T-helper 17 cell (primary cell): ENCODE data around the gene IL25. TPM values are rescaled to one million over a fixed set of nuclear protein-coding genes. Genes with fewer than 3 reads are reported as not detected.

ENCODE experiments used
- ATAC-seq: fragments of 150-1000 bp; cut with Tn5 transposase; 2 replicates; pipeline ENCODE4 v1.10.0; 2021; ENCODE audit warnings: mild to moderate bottlenecking, moderate library complexity
- DNase-seq, 3 donors: peaks; one replicate each; pipeline versions ENCODE4 v3.0.0 to v3.0.0-alpha.2; 2020 to 2021
- H3K9me3 ChIP-seq: one replicate; pipeline ENCODE4 v1.7.0; 2013; ENCODE audit warnings: low read length, mild to moderate bottlenecking; ENCODE audit not compliant: control insufficient read depth, poor library complexity, severe bottlenecking
- H3K27ac Mint-ChIP-seq: one replicate; pipeline ENCODE4 v1.8.0; 2022; ENCODE audit warnings: mild to moderate bottlenecking, moderate library complexity, mixed read lengths
- H3K27me3 Mint-ChIP-seq: one replicate; pipeline ENCODE4 v1.8.0; 2022; ENCODE audit warnings: mixed read lengths
- H3K36me3 Mint-ChIP-seq: one replicate; pipeline ENCODE4 v1.8.0; 2022; ENCODE audit warnings: low read depth, mixed read lengths
- H3K4me1 Mint-ChIP-seq: one replicate; pipeline ENCODE4 v1.8.0; 2022; ENCODE audit warnings: mild to moderate bottlenecking, mixed read lengths
- H3K4me3 Mint-ChIP-seq: one replicate; pipeline ENCODE4 v1.8.0; 2022; ENCODE audit warnings: mild to moderate bottlenecking, moderate library complexity, mixed read lengths
- total RNA-seq, 4 donors: library from RNA in 2 of 4; stranded (reverse) in 2 of 4; gene quantifications; one replicate each; pipeline ENCODE4 v1.2.3 and lab custom pipeline; 2022 to 2026

Gene IL25
- total RNA-seq, 2 donors from 2014 or later, result not detected

DNA sequence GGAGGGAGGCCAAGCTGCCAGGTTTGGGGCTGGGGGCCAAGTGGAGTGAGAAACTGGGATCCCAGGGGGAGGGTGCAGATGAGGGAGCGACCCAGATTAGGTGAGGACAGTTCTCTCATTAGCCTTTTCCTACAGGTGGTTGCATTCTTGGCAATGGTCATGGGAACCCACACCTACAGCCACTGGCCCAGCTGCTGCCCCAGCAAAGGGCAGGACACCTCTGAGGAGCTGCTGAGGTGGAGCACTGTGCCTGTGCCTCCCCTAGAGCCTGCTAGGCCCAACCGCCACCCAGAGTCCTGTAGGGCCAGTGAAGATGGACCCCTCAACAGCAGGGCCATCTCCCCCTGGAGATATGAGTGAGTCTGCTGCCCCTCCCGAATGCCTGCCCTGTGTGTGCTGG lies 432 bp downstream of the IL25 start:
- ATAC-seq (no peak), DNase-seq (no peak)
- Mint-ChIP-seq H3K4me1 (peaks cover 4% of the 10 kb centered on the region), H3K36me3 (peaks cover 6% of the 10 kb centered on the region), H3K27me3 (peaks cover 39% of the 10 kb centered on the region), H3K4me3 (no peak overlapping the region), H3K27ac (no peak overlapping the region)
- H3K9me3 ChIP-seq, result no peaks in the 10 kb centered on the region

DNA sequence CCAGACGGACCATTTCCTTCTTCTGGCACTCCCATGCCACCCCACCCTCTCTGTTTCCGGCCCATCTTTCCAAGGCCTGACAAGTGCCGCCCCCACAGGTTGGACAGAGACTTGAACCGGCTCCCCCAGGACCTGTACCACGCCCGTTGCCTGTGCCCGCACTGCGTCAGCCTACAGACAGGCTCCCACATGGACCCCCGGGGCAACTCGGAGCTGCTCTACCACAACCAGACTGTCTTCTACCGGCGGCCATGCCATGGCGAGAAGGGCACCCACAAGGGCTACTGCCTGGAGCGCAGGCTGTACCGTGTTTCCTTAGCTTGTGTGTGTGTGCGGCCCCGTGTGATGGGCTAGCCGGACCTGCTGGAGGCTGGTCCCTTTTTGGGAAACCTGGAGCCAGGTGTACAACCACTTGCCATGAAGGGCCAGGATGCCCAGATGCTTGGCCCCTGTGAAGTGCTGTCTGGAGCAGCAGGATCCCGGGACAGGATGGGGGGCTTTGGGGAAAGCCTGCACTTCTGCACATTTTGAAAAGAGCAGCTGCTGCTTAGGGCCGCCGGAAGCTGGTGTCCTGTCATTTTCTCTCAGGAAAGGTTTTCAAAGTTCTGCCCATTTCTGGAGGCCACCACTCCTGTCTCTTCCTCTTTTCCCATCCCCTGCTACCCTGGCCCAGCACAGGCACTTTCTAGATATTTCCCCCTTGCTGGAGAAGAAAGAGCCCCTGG lies 3.1 kb downstream of the IL25 start:
- Mint-ChIP-seq H3K27ac (no peak overlapping the region), H3K4me1 (no peaks in the 10 kb centered on the region), H3K36me3 (peaks cover 3% of the 10 kb centered on the region), H3K27me3 (peaks cover 34% of the 10 kb centered on the region), H3K4me3 (no peak overlapping the region)
- no peaks in the 10 kb centered on the region for H3K9me3 ChIP-seq
- ATAC-seq, result no peak
- DNase-seq, result no peak

DNA sequence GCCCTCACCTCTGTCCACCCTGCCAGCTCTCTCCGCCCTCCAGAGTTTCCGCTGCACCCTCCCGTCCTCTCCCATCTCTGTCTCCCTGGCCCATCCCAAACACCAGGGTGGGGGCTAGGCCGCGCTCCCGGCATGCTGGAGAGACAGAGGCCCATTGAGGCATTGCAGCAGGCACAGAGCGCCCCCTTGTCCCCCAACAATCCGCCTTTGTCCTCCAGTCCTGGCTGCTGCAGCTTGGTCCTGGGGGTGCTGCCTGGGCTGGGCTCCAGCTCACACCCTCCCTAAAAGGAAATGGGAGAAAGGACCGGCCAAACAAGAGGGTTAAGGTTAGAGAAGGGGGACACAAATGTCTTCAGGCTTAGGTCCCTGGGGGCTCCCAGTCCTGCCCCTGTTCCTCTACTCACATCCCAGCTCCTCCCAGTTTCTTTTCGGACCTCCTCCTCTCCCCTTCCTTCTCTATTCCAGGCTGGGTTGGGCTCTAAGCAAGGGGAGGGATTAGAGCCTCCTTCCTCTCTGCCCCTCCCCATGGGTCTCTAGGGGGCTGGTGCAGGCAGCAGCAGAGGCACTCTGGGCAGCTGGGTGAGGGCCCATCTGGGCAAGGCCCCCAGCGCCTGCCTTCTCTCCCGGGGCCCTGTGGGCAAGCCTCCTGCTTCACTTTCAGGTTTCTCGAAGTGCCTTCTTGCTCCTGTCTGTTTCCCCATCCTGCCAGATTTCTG lies 4.0 kb downstream of the IL25 start, which contains the start of gene CMTM5:
CMTM5 (plus strand) TSS at position 565 of the 716 bp plus-strand sequence. CDS start 206 bp downstream, outside the sequence.
- no peak for ATAC-seq
- H3K9me3 ChIP-seq, result no peaks in the 10 kb centered on the region
- Mint-ChIP-seq H3K27me3 (peaks cover 33% of the 10 kb centered on the region), H3K27ac (no peak within 1 kb of the TSS), H3K4me3 (no peak within 1 kb of the TSS), H3K4me1 (no peaks in the 10 kb centered on the region), H3K36me3 (peaks cover under 1% of the 10 kb centered on the region)
- no peak for DNase-seq

DNA sequence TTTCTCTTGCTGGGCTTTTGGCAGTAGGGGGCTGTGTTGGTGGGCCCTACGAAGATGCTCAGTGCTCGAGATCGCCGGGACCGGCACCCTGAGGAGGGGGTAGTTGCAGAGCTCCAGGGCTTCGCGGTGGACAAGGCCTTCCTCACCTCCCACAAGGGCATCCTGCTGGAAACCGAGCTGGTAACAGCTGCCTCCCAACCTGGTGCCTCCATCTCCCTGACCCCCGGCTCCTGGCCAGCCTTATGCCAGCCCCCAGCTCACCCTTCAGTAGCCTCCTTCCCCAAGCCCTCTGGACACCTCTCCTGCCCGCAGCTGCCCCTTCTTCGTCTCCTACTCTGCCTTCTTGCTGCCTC lies 4.6 kb downstream of the IL25 start:
- no peaks in the 10 kb centered on the region for H3K9me3 ChIP-seq
- ATAC-seq, result no peak
- Mint-ChIP-seq H3K27ac (no peak overlapping the region), H3K27me3 (peaks cover 37% of the 10 kb centered on the region), H3K36me3 (no peaks in the 10 kb centered on the region), H3K4me3 (no peak overlapping the region), H3K4me1 (no peaks in the 10 kb centered on the region)
- DNase-seq, result no peak

DNA sequence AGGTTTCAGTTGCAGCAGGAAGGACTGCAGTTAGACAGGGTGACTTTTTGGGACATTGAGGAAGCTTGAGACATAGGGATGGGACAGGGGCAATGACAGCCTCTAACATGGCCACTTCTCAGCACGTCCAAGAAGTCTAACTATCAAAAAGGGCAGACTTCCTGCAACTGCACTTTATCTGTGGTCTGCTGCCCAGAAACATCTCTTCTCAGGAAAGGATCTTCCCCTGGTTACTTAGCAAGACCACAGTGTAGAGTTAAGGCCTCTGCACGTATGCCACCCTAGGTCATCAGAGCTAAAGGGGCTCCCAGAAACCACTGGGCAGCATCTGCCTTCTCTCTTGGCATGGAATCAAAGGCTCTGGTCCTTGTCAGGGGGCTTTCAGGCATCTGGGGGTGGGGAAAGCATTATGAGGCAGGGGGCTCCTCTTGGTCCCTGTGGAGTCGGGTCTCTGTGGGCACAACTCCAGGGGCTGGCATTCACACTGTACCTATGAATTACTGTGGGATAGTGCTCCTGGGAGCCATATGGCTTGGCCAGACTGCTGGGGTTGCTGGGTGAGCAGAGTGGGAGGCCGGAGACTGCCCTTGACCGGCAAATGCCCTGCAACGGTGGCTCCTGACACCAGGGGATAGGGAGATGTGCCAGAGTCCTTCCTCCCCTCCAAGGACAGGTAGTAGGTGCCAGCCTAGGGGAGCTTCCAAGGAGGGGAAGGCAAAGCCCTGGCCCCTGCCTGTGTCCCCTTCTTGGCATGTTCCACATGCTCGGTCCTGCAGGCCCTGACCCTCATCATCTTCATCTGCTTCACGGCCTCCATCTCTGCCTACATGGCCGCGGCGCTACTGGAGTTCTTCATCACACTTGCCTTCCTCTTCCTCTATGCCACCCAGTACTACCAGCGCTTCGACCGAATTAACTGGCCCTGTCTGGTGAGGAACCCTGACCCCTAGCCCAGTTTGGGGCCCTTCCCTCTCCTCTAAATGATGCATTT lies 5.3 kb downstream of the IL25 start:
- no peak for DNase-seq
- Mint-ChIP-seq H3K27me3 (peaks cover 42% of the 10 kb centered on the region), H3K36me3 (no peaks in the 10 kb centered on the region), H3K27ac (no peak overlapping the region), H3K4me1 (no peaks in the 10 kb centered on the region), H3K4me3 (no peak overlapping the region)
- ATAC-seq, result no peak
- H3K9me3 ChIP-seq, result no peaks in the 10 kb centered on the region

DNA sequence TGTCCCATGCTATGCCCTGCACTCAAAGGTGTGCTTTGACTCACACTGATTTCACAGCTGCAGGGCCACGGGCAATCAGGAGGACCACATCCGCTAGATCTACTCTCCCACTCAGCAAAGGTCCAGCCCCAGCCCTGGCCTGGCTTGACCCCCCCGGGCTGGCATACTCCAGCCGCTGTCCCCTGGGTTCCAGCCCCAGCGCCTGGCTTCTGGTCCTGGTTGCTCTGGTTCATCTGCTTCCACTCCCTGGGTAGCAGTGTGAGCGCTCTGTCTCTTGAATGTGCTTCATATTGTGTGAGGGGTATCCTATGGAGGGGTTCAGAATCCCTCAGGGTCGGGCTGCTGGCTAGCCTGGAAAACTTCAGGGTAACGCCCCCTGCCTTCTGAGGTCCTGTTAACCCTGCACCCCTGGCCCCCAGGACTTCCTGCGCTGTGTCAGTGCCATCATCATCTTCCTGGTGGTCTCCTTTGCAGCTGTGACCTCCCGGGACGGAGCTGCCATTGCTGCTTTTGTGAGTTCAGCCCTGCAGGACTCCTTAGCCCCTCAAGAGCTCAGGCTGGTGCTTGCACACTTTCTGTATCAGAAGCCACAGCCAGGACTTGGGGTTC lies 6.1 kb downstream of the IL25 start:
- Mint-ChIP-seq H3K4me1 (no peaks in the 10 kb centered on the region), H3K36me3 (no peaks in the 10 kb centered on the region), H3K27me3 (peaks cover 44% of the 10 kb centered on the region), H3K4me3 (no peak overlapping the region), H3K27ac (no peak overlapping the region)
- ATAC-seq, result no peak
- DNase-seq, result no peak
- no peaks in the 10 kb centered on the region for H3K9me3 ChIP-seq

DNA sequence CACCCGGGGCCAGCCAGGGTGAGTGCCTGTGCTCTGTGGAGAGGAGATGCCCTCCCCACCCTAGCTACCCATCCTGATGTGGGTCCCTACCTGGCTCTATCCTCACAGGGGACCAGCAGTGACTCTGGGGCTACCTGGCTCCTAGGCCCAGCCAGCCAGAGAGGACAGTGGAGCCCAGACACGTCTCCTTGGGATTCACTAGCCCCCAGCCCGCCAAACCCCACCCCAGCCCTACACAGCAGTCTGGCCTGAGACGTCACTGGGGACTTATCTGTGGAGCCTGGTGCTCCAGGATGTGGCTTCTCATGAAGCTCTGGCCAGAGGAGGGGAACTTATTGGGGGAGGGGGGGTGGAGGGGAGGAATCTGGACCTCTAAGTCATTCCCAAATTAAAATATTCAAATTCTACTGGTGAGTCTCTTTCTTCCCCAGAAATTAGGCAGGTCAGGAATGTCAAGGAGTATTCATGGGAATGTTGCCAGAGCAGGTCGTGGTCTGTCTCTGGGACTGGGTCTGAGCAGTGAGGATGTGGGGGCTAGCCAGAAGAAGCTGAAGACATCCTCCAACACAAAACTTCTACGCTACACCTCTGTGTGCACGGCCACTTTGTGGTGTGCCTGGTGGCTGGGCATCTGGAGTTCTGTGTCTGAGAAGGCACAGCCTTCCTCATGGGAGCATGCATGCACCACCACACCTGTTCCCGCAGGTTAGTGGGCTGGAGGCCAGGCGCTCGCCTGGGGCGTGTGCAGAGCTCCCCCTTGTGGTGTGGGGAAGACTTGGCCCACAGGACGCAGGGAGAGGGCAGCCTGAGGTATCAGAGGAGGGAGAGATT lies 7.0 kb downstream of the IL25 start:
- DNase-seq, result peak; percentile 40 to 63 (median 51)
- H3K9me3 ChIP-seq, result no peaks in the 10 kb centered on the region
- Mint-ChIP-seq H3K4me3 (no peak overlapping the region), H3K36me3 (no peaks in the 10 kb centered on the region), H3K27me3 (peaks cover 47% of the 10 kb centered on the region), H3K4me1 (no peaks in the 10 kb centered on the region), H3K27ac (no peak overlapping the region)
- peak; percentile 93 for ATAC-seq

DNA sequence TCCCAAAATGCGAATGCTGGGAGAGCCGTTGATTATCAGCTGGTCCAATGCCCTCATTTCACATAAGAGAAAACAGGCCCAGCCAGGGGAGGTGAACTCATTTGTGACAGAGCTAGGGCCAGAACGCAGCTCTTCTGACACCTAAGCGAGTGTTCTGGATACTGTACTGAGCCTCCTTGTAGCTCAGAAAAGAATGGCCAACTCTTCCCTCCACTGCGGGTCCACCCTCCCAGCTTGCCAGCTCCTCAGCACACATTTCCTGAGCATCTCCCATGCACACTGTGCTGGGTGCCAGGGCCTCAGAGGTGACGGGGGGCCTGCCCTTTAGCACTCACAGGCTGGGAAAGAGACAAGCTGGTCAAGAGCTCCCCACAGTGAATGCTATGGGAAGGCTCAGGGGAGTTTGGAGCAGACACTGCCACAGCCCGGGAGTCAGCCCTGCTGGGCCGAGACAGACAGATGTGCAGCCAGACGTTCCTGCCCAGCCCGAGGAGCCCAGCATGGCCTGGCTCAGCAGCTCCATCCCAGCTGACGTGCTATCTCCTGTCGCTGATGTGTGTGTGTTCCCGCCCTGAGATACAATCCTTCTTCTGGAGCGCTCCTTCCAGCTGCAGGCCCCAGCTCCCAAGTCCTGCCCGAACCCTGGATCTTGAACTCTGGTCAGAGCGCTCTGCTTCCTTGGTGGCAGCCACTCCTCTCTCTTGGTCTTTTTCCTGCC lies 7.7 kb downstream of the IL25 start:
- no peaks in the 10 kb centered on the region for H3K36me3 Mint-ChIP-seq
- ATAC-seq (peak; percentile 27), DNase-seq (no peak)
- no peaks in the 10 kb centered on the region for H3K9me3 ChIP-seq
- H3K4me3 Mint-ChIP-seq, result no peak overlapping the region
- H3K27me3 Mint-ChIP-seq, result peaks cover 49% of the 10 kb centered on the region
- no peaks in the 10 kb centered on the region for H3K4me1 Mint-ChIP-seq
- no peak overlapping the region for H3K27ac Mint-ChIP-seq

DNA sequence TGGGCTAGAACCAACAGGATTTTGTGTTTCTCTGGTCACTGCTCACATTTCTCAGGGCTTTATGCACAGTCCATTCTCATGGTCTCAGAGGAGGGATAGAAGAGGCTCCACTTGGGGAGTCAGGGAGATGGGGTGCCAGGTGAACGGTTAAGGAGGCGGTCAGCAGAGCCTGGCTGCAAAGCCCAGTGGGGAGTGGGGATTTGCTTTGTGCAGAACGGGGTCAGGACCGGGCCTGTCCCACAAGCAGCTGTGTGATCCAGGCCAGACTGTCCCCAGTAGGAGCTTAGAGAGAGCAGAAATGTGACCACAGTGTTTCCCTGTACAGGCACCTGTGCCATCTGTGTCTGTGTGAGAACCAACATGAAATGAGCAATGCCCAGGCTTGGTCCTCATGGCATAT lies 8.4 kb downstream of the IL25 start:
- H3K4me3 Mint-ChIP-seq, result no peak overlapping the region
- no peaks in the 10 kb centered on the region for H3K36me3 Mint-ChIP-seq
- DNase-seq (no peak), ATAC-seq (no peak)
- peaks cover 49% of the 10 kb centered on the region for H3K27me3 Mint-ChIP-seq
- H3K27ac Mint-ChIP-seq, result no peak overlapping the region
- H3K4me1 Mint-ChIP-seq, result no peaks in the 10 kb centered on the region
- H3K9me3 ChIP-seq, result no peaks in the 10 kb centered on the region

DNA sequence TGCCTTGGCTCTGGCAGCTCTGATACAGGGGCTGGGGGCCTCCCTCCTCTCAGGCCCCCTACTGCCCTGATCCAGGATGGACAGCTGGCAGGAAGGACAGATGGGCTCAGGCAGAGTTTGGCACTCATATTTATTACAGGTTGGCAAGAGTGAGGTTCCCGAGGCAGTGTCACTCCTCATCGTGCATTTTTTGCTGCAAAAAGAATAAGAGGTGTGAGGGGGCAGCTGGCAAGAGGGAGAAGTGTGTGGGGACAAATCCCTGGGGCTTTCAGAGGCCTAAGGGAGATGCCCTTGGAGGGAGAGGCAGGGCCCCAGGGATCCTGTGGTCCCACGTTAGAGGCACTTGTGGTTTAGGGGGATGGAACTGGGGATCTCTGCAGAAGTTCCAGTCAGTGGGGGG lies 9.3 kb downstream of the IL25 start:
- no peak for DNase-seq
- ATAC-seq, result no peak
- H3K27ac Mint-ChIP-seq, result no peak overlapping the region

DNA sequence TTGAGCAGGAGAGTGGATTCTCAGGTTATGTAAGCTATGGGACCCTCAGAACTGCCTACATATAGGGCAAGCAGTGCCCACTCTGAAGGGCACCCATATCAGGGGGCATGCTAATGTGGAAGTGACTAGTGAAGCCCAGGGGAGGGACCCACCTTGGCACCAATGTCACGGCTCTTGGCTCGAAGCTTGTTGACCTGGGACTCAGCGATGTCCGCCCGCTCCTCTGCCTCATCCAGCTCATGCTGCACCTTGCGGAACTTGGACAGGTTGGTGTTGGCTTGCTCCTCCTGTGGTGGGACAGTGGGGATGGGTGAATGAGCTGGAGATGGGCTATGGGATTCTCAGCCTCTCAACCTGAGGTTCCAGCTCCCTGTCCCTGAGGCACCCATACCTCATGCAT lies 9.7 kb downstream of the IL25 start:
- H3K27ac Mint-ChIP-seq, result no peak overlapping the region
- DNase-seq, result no peak
- no peak for ATAC-seq
- no peaks in the 10 kb centered on the region for H3K4me1 Mint-ChIP-seq
- H3K9me3 ChIP-seq, result no peaks in the 10 kb centered on the region
- peaks cover 43% of the 10 kb centered on the region for H3K27me3 Mint-ChIP-seq
- no peak overlapping the region for H3K4me3 Mint-ChIP-seq
- no peaks in the 10 kb centered on the region for H3K36me3 Mint-ChIP-seq

More for the DNA sequence above, 9.3 kb downstream of the IL25 start:
- Mint-ChIP-seq H3K4me3 (no peak overlapping the region), H3K27me3 (peaks cover 47% of the 10 kb centered on the region), H3K4me1 (no peaks in the 10 kb centered on the region), H3K36me3 (no peaks in the 10 kb centered on the region)
- no peaks in the 10 kb centered on the region for H3K9me3 ChIP-seq
